Heart left ventricle (tissue), 16 donors: ENCODE results near the gene VAV1. TPM values are rescaled to one million over a fixed set of nuclear protein-coding genes. Genes with fewer than 3 reads are reported as not detected.

Experiments used
- ATAC-seq, 4 donors: fragments of 200-7000 bp; cut with Tn5 transposase; one replicate each; pipeline ENCODE4 v1.9.1; 2020 to 2022; ENCODE audit warnings: moderate library complexity in 4 of 4, mild to moderate bottlenecking in 3 of 4, moderate number of reproducible peaks in 1 of 4
- DNase-seq, 5 donors: peaks; one replicate each; pipeline ENCODE4 v3.0.0-alpha.2; 2020
- H3K27ac ChIP-seq, 12 donors: fragments of 200-600 bp; sonication (generic) in 4 of 12; one replicate each; pipeline versions ENCODE4 v1.5.0 to v1.8.0; 2016 to 2022; ENCODE audit warnings: mild to moderate bottlenecking in 2 of 12
- H3K27me3 ChIP-seq, 9 donors: fragments of 200-600 bp; sonication (generic) in 2 of 9; one replicate each; pipeline versions ENCODE4 v1.5.1 to v1.8.0; 2016 to 2022; ENCODE audit warnings: mild to moderate bottlenecking in 3 of 9
- H3K36me3 ChIP-seq, 9 donors: fragments of 200-600 bp; sonication (generic) in 2 of 9; one replicate each; pipeline versions ENCODE4 v1.5.0 to v1.8.0; 2018 to 2022; ENCODE audit warnings: mild to moderate bottlenecking in 2 of 9
- H3K4me1 ChIP-seq, 12 donors: fragments of 200-600 bp; sonication (generic) in 4 of 12; one replicate each; pipeline versions ENCODE4 v1.5.0 to v1.8.0; 2016 to 2022; ENCODE audit warnings: mild to moderate bottlenecking in 3 of 12
- H3K4me3 ChIP-seq, 12 donors: fragments of 200-600 bp; sonication (generic) in 4 of 12; one replicate each; pipeline versions ENCODE4 v1.5.0 to v1.8.0; 2017 to 2022; ENCODE audit warnings: mild to moderate bottlenecking in 9 of 12, moderate library complexity in 4 of 12
- H3K9me3 ChIP-seq, 12 donors: fragments of 200-600 bp; sonication (generic) in 4 of 12; one replicate each; pipeline versions ENCODE4 v1.5.0 to v1.8.0; 2016 to 2022; ENCODE audit warnings: mild to moderate bottlenecking in 1 of 12
- CTCF ChIP-seq, 12 donors: fragments of 200-600 bp; sonication (generic) in 4 of 12; IDR thresholded peaks; one replicate each; pipeline versions ENCODE4 v1.5.0 to v1.8.0; 2018 to 2022; ENCODE audit warnings: antibody characterized with exemption in 12 of 12, mild to moderate bottlenecking in 5 of 12
- POLR2A ChIP-seq, 2 donors: fragments of 450-650 bp; IDR thresholded peaks; one replicate each; pipeline ENCODE4 v1.6.1; 2017; ENCODE audit warnings: antibody characterized with exemption in 2 of 2, mild to moderate bottlenecking in 2 of 2, moderate library complexity in 2 of 2
- WGBS, 4 donors: extraction: QIAGEN DNeasy Blood & Tissue Kit in 2 of 4; methylation state at CpG; one replicate each; pipeline versions ENCODE4 v1.1.5 to v1.1.7; 2013 to 2018; 5-methylcytosine and 5-hydroxymethylcytosine counted together
- intact Hi-C, 10 donors: fragments of 100-400 bp; cut with DNase I; formaldehyde crosslinking; loops; one replicate each; pipeline versions ENCODE4 v1.11.1 to v1.14.2; 2022
- polyA plus RNA-seq, 2 donors: library from polyadenylated mRNA; stranded (reverse); fragments of 200-250 nt; gene quantifications; one replicate each; pipeline ENCODE4 v1.2.3, GENCODE V29; 2013
- total RNA-seq, 9 donors: library from RNA; depleted of rRNA in 2 of 9; stranded (reverse); fragments of >200 nt in 2 of 9; fragmentation: NEBNext Ultra II Directional in 3 of 9; extraction: Animal tissue kit (Norgen Biotek cat#: 25700) in 3 of 9; gene quantifications; one replicate each; pipeline versions ENCODE4 v1.1.0 to v1.2.4, GENCODE V29; 2016 to 2023
- donor health status: ischemic (EF 13 %, LVEDD 7.1; RV severe dilation, severe dysfunction).
- donor health status: healthy with polysubstance abuse.
- donor health status: DM: no; HTN: yes; CAD: no.
- donor health status: DM: no; HTN: no; CAD: no.
- donor health status: ischemic (EF 25% LVEDD 6.9; RV normal size, moderate dysfunction).
- donor health status: ischemic (EF 25% LVEDD 5.7; RV mildly dilated, moderate dysfunction).
- donor health status: healthy.
- donor health status: DM: yes; HTN: yes; CAD: no.
- donor health status: ischemic (EF 35%, LVEDD 5.7; RV mildly dilated, moderate dysfunction).
- donor health status: nonischemic (EF 11% LVEDD 7.7; RV severe dilation, severe dysfunction).
- donor health status: DM: yes; HTN: yes; CAD: no.
- donor health status: PGD.
- donor health status: ischemic (EF 29% LVEDD 5.4; RV normal size, mild dysfunction).
- donor health status: nonischemic (EF 23%, LVEDD 6.1; RV moderate dilation, normal function).

Gene VAV1
- total and polyA plus RNA-seq, 11 donors, result 0.69 to 25.6 (median 1.2) TPM

- TF ChIP-seq POLR2A (IDR thresholded peaks at IDR 0.05), result no peak
- no peak for TF ChIP-seq CTCF (IDR thresholded peaks at IDR 0.05)
- Histone ChIP-seq H3K4me3 (peak overlapping the region in 9 of 12 donors; percentile 39 to 56 (median 49)), H3K27me3 (no peaks in the 10 kb centered on the region), H3K36me3 (peaks cover 0 to 53% (median 51%) of the 10 kb centered on the region in 9 donors), H3K9me3 (no peaks in the 10 kb centered on the region), H3K27ac (peak overlapping the region in 4 of 12 donors; percentile 25 to 72 (median 48)), H3K4me1 (peaks cover 0 to 16% (median 8%) of the 10 kb centered on the region in 12 donors)
- WGBS, 4 donors, result 67 to 72% (median 71%) methylated on average over 45 to 50 of the region's 50 CpGs
- DNase-seq (no peak), ATAC-seq (peak in 2 of 4 donors; percentile 1 to 5)
- intact Hi-C loops, result loop anchor here in 3 of 10 donors (1.0 to 10.0 kb wide), 3 partner anchors 13 to 120 kb away; partner anchors contain the start of gene TRIP10 (in 1 of the 3)
Observed at GRCh38 chr19:6752256-6753177, 20.0 kb upstream of the VAV1 start.

- no peaks in the 10 kb centered on the region for H3K9me3 ChIP-seq
- intact Hi-C loops, result loop anchor here in 3 of 10 donors (1.0 to 10.0 kb wide), 3 partner anchors 14 to 121 kb away; partner anchors contain the start of gene TRIP10 (in 1 of the 3)
- WGBS, 4 donors, result 4 to 11% (median 7%) methylated on average over 34 to 50 of the region's 50 CpGs
- peak overlapping the region in 8 of 12 donors; percentile 9 to 72 (median 48) for H3K27ac ChIP-seq
- peaks cover 0 to 44% (median 42%) of the 10 kb centered on the region in 9 donors for H3K36me3 ChIP-seq
- TF ChIP-seq POLR2A (IDR thresholded peaks at IDR 0.05), result no peak
- TF ChIP-seq CTCF (IDR thresholded peaks at IDR 0.05), result peak; percentile 29 to 64 (median 49)
- ATAC-seq, result peak; percentile 79 to 90 (median 85)
- H3K4me1 ChIP-seq, result peaks cover 0 to 16% (median 8%) of the 10 kb centered on the region in 12 donors
- DNase-seq, result peak; percentile 67 to 90 (median 81)
- H3K27me3 ChIP-seq, result no peaks in the 10 kb centered on the region
- H3K4me3 ChIP-seq, result peak overlapping the region in 10 of 12 donors; percentile 39 to 56 (median 48)
Observed at GRCh38 chr19:6753178-6754031, 19.1 kb upstream of the VAV1 start.

- peak in 1 of 4 donors; percentile 3 for ATAC-seq
Observed at GRCh38 chr19:6754136-6754535, 18.4 kb upstream of the VAV1 start.

More at GRCh38 chr19:6754136-6754535, 18.4 kb upstream of the VAV1 start:
- WGBS, 4 donors, result 94 to 97% (median 95%) methylated on average over 22 of the region's 22 CpGs
- peaks cover 0 to 16% (median 8%) of the 10 kb centered on the region in 12 donors for H3K4me1 ChIP-seq
- peak overlapping the region in 1 of 12 donors; percentile 72 for H3K27ac ChIP-seq
- H3K9me3 ChIP-seq, result no peaks in the 10 kb centered on the region
- peaks cover 0 to 37% (median 35%) of the 10 kb centered on the region in 9 donors for H3K36me3 ChIP-seq
- intact Hi-C loops, result loop anchor here in 2 of 10 donors (5.0 to 10.0 kb wide), 2 partner anchors 119 to 122 kb away; no protein-coding TSS in a partner anchor
- DNase-seq, result no peak
- no peaks in the 10 kb centered on the region for H3K27me3 ChIP-seq
- no peak overlapping the region for H3K4me3 ChIP-seq
- no peak for TF ChIP-seq CTCF (IDR thresholded peaks at IDR 0.05)
